GM04503 (cell line): ENCODE data around the gene BBS1.

ENCODE experiments used
- DNase-seq: peaks from one replicate; pipeline ENCODE4 v3.0.0-alpha.2; 2012; ENCODE audit warnings: low read depth

BBS1 gene

GRCh38 chr11:66550887-66551286 lies 40.5 kb downstream of the BBS1 start:
- DNase-seq: no peak

DNA sequence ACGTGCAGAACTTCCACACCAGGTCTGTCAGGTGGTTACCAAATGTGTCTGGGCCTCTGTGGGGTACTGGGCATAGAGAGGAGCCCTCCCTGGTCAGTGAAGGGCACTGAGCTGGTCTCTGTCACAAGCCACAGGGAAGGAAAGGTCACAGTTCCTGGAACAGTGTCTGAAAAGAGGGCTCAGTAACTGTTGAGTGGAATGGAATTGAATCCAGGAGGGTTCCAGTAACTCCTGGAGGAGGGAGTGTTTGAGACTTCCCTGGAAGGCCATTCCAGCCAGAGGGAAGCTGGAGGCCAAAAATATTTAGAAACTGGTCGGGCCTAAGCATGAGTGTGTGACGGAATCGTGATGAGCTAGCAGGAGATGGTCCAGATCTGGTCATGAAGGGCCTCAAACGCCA lies 44.2 kb downstream of the BBS1 start:
- no peak for DNase-seq

GRCh38 chr11:66555416-66555815 lies 45.0 kb downstream of the BBS1 start:
- DNase-seq: no peak

- DNase-seq: no peak
Observed at GRCh38 chr11:66556086-66556485, 45.7 kb downstream of the BBS1 start.

DNA sequence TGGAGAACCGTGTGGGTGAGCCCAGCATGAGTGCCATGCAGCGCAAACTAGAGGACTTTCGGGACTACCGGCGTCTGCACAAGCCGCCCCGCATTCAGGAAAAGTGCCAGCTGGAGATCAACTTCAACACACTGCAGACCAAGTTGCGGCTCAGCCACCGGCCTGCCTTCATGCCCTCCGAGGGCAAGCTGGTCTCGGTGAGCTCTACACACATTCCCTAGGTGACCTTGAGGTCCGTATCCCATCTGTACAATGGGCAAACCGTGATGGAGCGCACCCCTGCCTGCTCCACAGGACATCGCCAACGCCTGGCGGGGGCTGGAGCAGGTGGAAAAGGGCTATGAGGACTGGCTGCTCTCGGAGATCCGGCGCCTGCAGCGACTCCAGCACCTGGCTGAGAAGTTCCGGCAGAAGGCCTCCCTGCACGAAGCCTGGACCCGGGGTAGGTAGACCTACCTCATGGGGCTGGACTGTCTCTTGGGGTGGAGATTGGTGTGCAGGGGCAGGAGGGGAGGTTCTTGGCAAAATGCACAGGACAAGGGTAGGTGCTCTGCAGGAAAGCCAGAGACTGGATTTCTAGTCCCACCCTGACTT lies 47.4 kb downstream of the BBS1 start:
- no peak for DNase-seq

GRCh38 chr11:66559142-66559865 lies 48.9 kb downstream of the BBS1 start:
- no peak for DNase-seq

- DNase-seq: no peak
Observed at GRCh38 chr11:66559866-66560676, 49.6 kb downstream of the BBS1 start.

- DNase-seq: no peak
Observed at GRCh38 chr11:66561178-66561974, 50.9 kb downstream of the BBS1 start.

GRCh38 chr11:66561975-66562248 lies 51.5 kb downstream of the BBS1 start:
- no peak for DNase-seq

GRCh38 chr11:66562275-66562674 lies 51.8 kb downstream of the BBS1 start:
- no peak for DNase-seq

- DNase-seq: no peak
Observed at GRCh38 chr11:66562907-66563583, 52.6 kb downstream of the BBS1 start.

DNA sequence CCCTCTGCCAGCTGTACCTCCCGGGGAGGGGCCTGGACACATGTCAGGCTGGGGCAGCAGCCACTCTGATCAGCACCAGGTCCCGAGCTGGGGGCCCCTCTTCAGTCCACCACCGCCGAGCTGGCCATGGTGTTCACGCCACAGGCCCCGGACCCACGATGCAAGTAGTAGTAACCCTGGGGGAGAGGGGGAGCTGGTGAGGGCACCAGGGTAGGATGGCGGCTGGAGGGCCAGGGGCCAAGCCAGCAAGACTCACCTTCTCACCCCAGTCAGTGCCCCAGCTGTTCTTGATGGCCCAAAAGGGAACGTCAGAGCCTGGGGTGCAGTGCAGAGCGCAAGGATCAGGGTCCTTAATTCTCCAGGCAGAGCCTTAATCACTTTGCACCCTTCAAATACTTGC lies 53.4 kb downstream of the BBS1 start:
- DNase-seq: no peak

- no peak for DNase-seq
Observed at GRCh38 chr11:66564538-66564937, 54.1 kb downstream of the BBS1 start.

DNA sequence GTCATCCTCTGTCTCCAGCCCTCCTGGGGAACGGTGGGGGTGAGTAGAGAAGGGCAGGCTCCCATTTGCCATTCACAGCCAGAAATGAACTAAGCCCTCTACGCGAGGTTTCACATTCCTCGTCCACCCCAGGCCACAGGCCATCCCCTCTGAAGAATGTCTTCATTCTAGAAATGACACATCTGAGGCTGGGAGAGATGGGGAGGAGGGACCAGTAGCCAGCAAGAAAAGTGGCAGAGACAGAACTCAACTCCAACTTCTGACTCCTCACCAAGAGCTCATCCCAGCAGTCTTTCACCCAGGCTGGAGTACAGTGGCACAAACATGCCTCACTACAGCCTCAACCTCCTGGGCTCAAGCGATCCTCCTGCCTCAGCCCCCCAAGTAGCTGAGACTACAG lies 54.5 kb downstream of the BBS1 start:
- no peak for DNase-seq

DNA sequence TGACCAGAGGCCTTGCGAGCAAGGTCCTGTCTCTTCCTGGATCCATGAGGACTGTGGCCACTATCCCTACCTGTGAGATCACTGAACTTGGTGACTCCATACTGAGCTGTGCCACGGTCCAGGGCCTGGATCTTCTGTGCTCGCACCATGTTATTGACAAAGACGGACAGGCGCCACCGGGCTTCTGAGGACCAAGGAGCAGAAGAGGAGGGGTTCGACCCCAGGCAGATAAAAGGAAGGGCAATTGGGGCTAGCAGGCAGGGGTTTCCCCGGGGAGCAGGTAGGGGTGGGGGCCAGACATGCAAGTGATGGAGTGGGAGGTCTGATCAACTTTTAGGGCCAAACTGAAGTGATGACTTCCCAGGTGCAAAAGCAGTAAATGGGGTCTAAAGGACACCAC lies 55.8 kb downstream of the BBS1 start:
- no peak for DNase-seq

- DNase-seq: no peak
Observed at GRCh38 chr11:66567787-66568123, 57.3 kb downstream of the BBS1 start.

GRCh38 chr11:66568124-66568916 lies 57.9 kb downstream of the BBS1 start, which contains the start of gene CTSF:
Gene CTSF (minus strand): TSS chr11:66568606. CDS start chr11:66568486, 120 bp downstream.
- no peak for DNase-seq

- no peak for DNase-seq
Observed at GRCh38 chr11:66569076-66569475, 58.6 kb downstream of the BBS1 start.

- DNase-seq: no peak
Observed at GRCh38 chr11:66570079-66570849, 59.8 kb downstream of the BBS1 start.

GRCh38 chr11:66570850-66571180 lies 60.4 kb downstream of the BBS1 start:
- DNase-seq: no peak
